GM19193 (cell line): ENCODE data around the gene ARPP21.

Source experiments
- POLR2A ChIP-seq: IDR thresholded peaks from 4 replicates; pipeline ENCODE4 v1.6.1; 2011; ENCODE audit not compliant: insufficient read depth, insufficient read length; ENCODE audit errors: extremely low read depth

Gene ARPP21

GRCh38 chr3:35790764-35791163 lies 151.4 kb downstream of the ARPP21 start:
- TF ChIP-seq POLR2A, result no peak

GRCh38 chr3:35793667-35794066 lies 154.3 kb downstream of the ARPP21 start:
- no peak for TF ChIP-seq POLR2A

DNA sequence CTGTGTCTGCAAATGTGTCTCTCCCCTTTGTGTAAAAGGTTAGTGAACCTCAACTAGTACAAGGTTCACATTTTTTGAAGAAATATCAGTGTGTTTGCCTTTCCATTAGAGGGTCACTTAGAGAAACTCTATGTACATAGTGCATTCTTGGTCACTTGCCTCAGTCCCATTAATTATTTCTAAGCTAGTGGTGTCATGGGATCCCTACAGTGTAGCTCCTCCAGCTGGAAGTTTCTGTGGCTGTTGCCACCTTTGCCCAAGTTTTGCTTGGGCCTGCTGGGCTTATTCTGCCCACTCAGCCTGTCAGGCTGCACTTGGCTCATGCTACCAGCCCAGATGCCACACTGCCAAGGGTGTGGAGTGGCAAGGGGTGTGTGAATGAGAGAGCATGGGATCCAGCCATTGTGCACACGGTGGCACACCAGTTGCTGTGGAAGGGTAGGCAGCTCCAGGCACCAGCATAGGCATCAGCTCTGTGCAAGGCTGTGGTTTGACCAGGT lies 161.7 kb downstream of the ARPP21 start:
- no peak for TF ChIP-seq POLR2A

DNA sequence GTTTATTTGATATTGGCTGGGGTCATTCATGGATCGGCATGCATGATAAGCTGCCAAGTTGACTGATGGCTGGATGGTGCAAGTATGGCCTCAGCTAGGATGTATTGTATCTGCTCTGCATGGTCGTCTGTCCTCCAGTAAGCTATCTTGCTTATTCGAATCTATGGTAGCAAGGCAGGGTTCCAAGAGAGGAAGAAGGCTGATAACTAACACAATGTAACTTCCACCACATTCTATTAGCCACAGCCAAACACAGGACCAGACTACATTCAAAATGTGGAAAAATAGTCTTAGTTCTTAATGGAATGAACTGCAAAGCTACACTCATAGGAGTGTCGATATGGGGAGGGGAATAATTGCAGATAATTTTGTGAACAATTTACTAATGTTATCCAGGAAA lies 175.2 kb downstream of the ARPP21 start:
- no peak for TF ChIP-seq POLR2A

DNA sequence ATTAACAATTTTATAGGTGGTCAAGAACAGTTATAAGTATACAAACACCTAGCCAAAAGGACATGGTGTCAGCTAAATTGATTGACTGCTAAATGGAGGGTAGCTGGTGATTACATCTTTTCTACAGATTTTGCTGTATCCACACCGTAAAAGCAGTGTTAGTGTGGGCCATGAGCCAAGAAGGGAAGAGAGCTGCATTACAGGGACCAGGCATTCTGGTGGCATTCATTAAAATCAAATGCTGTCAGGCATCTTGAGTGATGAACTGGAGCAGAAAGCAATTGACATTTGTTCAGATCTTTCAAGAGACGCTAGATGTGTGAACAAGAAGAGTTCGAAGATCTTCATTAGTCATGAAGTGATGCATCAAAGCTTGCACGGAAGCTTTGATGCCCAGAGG lies 177.9 kb downstream of the ARPP21 start:
- TF ChIP-seq POLR2A, result no peak

- TF ChIP-seq POLR2A, result no peak
Observed at GRCh38 chr3:35832140-35832571, 192.8 kb downstream of the ARPP21 start.
